Erythroblast (primary cell): Measurements from ENCODE around the gene BICRA.
A peak's percentile ranks its signal among the peaks of the same experiment; 100 is the strongest.

Experiments used
- DNase-seq, 2 experiments: peaks; one replicate each; lab custom pipeline; 2025; lab: John Stamatoyannopoulos, UW
- GATA1 ChIP-seq: IDR thresholded peaks from 2 replicates; pipeline ENCODE4 v1.6.1; 2011; ENCODE audit warnings: low read depth, mild to moderate bottlenecking, control low read depth, low read length, moderate library complexity
- POLR2A ChIP-seq: IDR thresholded peaks from 2 replicates; pipeline ENCODE4 v1.6.1; 2011; ENCODE audit warnings: mild to moderate bottlenecking, low read length

The BICRA gene

GRCh38 chr19:47610902-47611301 lies 2.0 kb downstream of the BICRA start:
- TF ChIP-seq POLR2A: no peak
- no peak for TF ChIP-seq GATA1
- DNase-seq: no peak

- TF ChIP-seq POLR2A: no peak
- no peak for TF ChIP-seq GATA1
- peak in 1 of 2 experiments; percentile 19 for DNase-seq
These were observed 4.5 kb downstream of the BICRA start for GRCh38 chr19:47613165-47614020.

DNA sequence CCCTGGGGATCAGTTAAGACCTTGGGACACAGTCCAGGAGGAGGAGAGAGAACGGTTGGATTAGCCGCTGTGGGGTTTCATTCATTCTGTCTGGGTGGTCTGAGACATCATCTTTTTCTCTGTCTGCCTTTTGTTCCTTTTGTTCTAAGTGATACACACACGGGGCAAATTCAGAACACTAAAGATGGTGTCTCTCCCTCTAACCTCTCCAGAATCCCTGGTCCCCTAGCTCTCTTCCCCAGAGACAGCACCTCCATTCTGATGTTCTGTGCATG lies 5.0 kb downstream of the BICRA start:
- TF ChIP-seq GATA1: no peak
- no peak for TF ChIP-seq POLR2A
- DNase-seq: no peak

DNA sequence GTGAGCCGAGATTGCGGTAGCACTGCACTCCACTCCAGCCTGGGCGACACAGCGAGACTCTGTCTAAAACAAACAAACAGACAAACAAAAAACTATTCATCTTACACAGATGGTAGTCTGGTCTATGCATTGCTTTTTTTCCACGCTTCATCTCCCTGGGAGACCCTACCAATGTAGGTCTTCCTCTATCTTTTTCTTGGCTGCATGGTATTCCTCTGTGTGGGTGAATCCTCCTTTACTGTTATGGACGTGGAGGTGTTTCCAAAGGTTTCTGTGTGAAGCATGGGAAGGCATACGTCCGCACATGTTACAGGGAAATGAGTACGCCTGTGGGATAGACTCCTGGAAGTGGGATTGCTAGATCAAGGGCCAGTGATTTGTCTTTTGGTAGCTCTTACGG lies 5.6 kb downstream of the BICRA start:
- DNase-seq: no peak
- no peak for TF ChIP-seq GATA1
- no peak for TF ChIP-seq POLR2A

GRCh38 chr19:47615230-47615629 lies 6.3 kb downstream of the BICRA start:
- DNase-seq: no peak
- TF ChIP-seq POLR2A (no peak), GATA1 (no peak)

- no peak for DNase-seq
- no peak for TF ChIP-seq GATA1
- no peak for TF ChIP-seq POLR2A
These were observed 6.8 kb downstream of the BICRA start for GRCh38 chr19:47615714-47616113.

DNA sequence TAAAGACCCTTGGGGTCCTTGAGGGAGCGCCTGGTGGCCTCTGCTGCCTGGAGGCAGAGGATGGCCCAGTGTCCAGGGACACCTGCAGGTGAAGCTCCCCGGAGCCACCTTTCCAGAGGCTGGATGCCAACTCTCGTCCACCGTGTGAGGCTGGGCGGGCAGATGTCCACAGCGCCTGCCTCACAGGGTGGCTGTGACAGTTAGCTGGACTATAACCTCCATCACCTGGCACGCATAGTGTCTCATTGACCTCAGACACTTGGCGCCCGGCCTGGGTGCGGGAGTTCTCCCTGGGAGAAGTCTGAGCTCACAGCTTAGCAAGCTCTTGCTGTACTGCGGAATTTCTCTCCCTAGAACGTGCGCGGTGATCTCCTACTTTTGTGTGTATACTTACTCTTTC lies 9.8 kb downstream of the BICRA start:
- no peak for DNase-seq
- no peak for TF ChIP-seq GATA1

GRCh38 chr19:47619763-47620162 lies 10.8 kb downstream of the BICRA start:
- peak in 1 of 2 experiments; percentile 11 for DNase-seq
- TF ChIP-seq GATA1 (no peak), POLR2A (no peak)

- TF ChIP-seq GATA1 (no peak), POLR2A (no peak)
These were observed 14.4 kb downstream of the BICRA start for GRCh38 chr19:47623151-47623920.

DNA sequence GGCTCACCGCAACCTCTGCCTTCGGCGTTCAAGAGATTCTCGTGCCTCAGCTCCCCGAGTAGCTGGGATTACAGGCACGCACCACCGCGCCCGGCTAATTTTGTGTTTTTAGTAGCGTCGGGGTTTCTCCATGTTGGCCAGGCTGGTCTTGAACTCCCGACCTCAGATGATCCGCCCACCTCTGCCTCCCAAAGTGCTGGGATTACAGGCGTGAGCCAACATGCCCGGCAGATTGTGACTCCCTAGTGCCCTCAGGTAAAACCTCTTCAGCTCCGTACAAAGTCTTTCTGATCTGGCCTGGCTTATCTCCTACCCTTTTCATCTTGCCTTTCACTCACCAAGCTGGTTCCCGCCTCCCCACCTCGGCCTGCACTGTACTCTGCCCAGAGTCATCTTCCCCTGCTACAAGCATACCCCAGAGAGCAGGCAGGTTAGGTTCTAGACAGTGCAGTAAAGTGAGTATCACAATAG lies 15.0 kb downstream of the BICRA start:
- no peak for DNase-seq
- TF ChIP-seq GATA1: no peak
- no peak for TF ChIP-seq POLR2A

More at GRCh38 chr19:47623151-47623920, 14.4 kb downstream of the BICRA start:
- no peak for DNase-seq

DNA sequence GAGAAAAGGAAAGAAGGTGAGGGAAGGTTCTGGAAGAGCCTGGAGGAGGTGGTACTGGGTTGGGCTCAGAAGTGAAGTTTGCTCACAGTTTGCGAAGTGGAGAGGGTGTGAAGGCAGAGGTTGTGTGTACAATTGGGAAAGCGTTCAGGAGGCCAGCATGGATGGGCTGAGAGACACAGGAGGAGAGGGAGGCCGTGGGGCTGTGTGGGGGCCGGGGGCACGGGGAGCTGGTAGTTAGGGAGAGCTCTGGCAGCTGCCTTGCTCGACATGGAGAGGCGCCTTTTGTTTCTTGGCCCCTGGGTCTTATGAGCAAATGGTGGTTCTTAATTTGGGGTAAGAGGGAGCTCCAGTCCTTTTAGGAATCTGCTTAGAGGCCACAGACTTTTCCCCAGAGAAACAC lies 16.7 kb downstream of the BICRA start:
- DNase-seq: no peak
- TF ChIP-seq GATA1 (no peak), POLR2A (no peak)

DNA sequence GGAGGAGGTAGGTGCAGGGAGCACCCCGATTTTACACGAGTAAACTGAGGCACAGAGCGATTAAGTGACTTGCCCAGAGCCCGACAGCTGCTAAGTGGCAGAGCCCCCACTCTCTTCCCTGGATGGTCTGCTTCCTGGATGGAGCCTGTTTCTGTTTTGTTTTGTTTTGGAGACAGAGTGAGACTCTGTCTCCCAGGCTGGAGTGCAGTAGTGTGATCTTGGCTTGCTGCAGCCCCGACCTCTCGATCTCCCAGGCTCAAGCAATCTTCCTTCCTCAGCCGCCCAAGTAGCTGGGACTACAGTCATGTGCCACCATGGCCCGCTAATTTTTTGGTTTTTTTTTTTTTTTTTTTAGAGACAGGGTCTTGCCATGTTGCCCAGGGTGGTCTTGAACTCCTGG lies 17.3 kb downstream of the BICRA start:
- TF ChIP-seq GATA1: no peak
- TF ChIP-seq POLR2A: no peak
- no peak for DNase-seq

- TF ChIP-seq POLR2A: no peak
- TF ChIP-seq GATA1: no peak
These were observed 19.3 kb downstream of the BICRA start for GRCh38 chr19:47628078-47628771.

GRCh38 chr19:47630594-47630993 lies 21.7 kb downstream of the BICRA start:
- DNase-seq: no peak
- no peak for TF ChIP-seq POLR2A

More at GRCh38 chr19:47628078-47628771, 19.3 kb downstream of the BICRA start:
- DNase-seq: no peak
